NCI-H748 treated with DMSO at 0.1 percent for 48 hours (cell line): ENCODE results near the gene BICRA.
"Not testable (repeated sequence)": the region's sequence is repeated elsewhere in the genome, so short reads cannot be mapped to it uniquely, and the experiment has no call there.

Experiments used
- DNase-seq: peaks from one replicate; lab custom pipeline; 2025; lab: John Stamatoyannopoulos, UW

The BICRA gene

DNA sequence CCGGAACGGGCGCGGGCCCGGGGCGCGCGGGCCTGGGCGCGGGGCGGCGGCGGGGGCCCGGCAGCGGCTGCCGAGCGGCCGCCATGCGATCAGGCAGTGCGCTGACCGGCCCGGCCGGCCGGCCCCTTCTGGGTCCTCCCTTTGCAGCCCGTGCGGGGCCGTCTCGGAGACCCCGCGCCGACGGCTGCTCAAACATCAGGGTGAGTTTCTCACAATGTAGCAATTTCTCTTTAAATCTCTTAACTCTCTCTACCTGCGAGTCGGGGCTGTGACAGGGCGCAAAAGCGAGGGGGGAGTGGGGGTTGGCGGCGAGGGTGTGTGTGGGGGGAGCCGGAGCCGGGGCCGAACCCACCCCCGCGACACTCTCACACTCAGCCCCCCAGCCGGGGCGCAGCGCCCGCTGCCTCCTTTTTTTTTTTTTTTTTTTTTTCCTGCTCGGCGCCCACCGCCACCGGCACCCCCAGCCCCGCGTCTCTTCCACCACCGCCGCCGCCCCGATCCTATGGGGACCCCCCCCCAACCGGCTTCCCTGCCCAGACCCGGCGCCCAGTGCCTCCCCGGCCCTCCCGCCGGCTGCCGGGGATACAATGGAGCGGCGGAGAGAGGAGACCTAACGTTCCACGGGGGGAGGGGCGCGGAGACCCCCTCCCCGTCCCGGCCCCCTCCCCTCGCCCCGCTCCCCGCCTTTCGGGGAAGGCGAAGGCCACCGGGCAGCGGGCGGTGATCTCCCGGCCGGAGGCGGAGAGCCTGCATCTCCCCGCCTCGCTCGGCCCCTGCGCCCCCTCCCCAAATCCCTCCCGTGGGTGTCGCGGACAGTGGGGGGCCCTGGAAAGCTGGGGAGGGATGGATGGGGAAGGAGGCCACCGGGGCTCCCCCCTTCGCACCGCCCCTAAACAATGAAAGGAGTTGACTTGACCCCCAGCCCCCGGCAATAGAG lies at the start of gene BICRA:
TSS of gene BICRA (plus strand) at position 166 of the 937 bp plus-strand sequence. CDS start 64,441 bp downstream, outside the sequence.
- peak; percentile 79 for DNase-seq

DNA sequence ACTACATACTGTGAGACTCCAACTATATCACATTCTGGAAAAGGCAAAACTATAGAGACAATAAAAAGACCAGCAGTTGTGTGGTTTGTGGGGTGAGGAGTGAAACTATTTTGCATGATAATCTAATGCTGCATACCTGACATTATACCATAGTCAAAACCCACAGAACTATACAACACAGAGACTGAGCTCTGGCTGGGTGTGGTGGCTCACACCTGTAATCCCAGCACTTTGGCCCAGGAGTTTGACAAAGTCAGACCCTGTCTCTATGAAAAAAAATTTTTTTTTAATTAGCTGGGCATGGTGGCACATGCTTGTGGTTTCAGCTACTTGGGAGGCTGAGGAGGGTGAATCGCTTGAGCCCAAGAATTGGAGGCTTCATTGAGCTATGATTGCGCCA lies 47.9 kb upstream of the BICRA start:
- no peak for DNase-seq

DNA sequence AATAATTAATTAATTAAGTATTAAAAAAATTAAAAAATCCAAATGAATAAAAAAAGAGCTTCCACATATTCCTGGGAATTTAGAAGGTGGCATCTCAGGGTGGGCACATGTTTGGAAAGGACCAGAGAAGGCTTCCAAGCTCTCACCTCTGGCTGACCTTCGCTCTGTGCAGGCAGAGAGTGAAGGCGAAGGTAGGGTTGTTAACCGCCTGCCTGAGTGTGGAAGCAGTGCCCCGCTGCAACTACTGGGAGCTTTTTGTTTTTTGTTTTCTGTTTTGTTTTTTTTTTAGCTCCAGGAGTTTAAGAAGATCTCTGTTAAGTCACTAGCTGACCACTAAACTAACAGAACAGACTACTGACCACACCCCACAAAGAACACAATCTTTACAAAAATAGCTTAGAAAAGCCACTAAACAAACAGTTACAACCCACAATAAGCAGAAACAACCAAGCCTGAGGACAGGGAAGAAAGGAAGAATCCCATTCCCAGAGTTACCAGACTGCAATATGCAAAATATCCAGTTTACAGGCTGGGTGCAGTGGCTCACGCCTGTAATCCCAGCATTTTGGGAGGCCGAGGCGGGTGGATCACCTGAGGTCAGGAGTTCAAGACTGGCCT lies 47.4 kb upstream of the BICRA start:
- no peak for DNase-seq

DNA sequence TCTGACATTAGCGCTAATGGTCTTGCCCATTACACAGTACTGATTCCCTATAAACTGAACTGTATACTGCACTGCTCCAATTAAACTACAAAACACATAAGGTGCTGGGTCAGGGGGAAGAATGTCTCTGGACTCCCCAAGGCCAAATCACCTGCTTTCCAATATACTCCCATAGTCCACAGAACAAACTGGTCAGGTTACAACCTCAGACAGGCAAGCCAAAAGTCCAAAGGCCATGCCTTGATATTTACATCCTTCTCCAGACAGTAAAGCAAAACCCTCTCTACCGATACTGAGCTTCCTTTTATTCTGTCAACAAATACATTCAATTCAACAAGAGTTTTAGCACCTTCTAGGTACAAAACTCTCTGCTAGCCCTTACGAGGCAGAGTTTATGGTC lies 44.9 kb upstream of the BICRA start:
- no peak for DNase-seq

DNA sequence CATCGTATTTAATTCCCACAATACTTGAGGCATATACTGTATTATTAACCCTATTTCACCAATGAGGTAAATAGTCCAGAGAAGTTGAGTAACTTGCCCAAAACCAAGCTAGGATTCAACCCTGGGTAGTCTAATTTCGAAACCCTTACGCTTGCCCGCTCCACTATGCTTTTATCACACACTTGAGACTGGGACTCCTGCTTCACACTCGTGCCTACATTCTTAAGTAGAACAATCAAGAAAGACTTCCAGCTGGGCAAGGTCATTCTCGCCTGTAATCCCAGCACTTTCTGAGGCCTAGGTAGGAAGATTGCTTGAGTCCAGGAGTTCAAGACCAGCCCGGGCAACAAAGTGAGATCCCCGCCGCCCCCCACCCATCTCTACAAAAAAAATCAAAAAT lies 39.6 kb upstream of the BICRA start:
- DNase-seq = no peak

DNA sequence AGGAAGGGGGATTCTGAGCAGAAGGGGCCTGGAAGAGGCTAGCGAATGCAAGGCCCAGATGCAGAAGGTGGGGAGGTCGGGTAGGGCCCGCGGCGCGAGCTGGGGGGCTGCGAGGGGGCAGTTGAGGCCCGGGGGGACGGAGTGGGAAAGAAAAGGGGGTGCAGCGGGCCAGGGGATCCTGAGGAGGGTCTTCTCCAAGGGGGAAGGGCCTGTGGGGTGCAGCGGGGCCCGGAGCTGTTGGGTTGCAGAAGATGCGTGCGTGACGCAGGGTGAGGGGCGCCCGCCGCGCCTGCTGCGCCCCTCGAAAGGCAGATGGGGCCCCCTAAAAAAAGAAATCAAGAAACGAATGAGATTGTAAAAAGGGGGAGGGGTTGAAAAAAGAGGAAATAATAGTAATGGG lies 36.3 kb upstream of the BICRA start:
- no peak for DNase-seq

DNA sequence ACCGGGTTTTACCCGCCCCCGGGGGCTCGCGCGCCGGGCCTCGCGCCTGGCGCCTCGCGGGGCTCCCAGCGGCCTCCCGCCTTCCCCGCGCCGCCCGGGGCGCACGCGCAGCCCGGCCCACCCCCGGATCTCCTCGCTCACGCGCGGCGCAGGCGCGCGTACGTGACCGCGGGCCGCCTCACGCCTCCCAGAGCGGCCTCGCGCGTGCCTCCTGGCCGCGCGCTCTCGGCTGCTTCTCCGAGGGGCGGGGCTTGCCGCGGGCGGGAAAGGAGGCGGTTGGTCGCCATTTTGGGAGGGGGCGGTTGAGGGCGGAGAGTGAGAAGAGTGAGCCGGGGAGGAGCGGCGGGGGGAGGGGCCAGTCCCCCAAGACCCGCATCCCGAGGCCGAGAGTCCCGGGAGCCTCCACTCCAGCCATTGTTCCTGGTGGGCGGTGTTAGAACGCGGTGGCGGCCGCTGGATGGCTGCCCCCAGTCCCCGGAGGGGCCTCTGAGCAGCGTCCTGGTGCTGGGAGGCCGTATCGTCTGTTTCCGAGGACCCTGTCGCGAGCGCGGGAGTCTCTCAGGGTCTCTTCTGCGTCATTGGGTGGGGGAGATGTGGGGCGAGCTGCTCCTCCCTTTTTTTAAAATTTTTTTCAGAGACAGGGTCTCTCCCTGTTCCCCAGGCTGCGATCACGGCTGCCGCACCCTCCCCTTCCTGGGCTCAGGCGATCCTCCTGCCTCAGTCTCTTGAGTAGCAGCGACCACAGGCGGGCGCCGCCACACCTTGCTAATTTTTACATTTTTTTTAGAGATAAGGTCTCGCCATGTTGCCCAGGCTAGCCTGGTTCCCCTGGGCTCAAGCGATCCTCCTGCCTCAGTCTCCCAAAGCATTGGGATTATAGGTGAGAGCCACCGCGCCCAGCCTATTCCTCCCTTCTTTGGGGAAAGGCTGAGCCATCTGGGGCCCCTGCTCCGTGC lies 35.6 kb upstream of the BICRA start, which contains the start of gene ZNF541:
TSS of gene ZNF541 (minus strand) at position 78 of the 956 bp plus-strand sequence. CDS start 17,292 bp downstream, outside the sequence.
- no peak for DNase-seq

DNA sequence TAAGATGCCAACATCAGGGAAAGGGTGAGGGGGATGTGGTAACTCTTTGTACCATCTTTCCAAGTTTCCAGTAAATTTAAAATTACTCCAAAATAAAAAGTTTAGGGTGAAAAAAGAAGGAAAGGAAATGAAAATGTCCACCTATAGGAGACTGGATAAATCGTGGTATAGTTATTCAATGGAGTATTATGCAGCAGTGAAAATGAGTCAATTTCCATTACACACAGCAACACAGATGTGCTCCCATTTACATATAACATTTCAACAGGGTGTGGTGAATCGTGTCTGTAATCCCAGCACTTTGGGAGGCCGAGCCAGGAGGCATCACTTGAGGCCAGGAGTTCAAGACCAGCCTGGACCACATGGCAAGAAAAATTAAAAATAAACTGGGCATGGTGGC lies 28.5 kb upstream of the BICRA start:
- DNase-seq = no peak

DNA sequence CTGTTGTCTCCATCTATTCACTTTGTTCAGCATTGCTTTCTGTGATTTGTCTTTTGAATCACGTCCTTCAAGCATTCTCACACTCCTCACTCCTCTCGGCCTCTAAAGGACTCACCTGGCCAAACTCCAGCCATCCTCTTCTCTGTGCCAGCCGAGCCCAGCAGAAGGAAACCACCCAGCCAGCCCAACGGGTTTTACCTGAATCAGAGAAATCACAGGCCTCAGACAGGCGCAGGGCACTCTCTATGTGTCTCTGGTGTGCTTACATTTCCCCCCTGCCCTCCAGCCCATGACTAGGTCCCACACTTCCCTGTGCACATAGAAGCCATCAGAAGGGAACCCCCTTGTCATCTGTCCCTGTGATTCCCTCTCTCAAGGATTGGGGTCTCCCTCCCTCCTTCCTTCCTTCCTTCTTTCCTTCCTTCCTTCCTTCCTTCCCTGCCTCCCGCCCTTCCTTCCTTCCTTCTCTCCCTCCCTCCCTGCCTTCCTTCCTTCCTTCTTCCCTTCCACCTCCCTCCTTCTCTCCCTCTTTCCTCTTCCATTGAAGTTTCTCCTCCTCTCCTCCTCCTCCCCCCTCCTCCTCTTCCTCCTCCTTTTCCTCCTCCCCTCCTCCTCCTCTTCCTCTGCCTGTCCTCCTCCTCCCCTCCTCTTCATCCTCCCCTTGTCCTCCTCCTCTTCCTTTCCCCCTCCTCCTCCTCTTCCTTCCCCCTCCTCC lies 27.2 kb upstream of the BICRA start:
- no peak for DNase-seq

DNA sequence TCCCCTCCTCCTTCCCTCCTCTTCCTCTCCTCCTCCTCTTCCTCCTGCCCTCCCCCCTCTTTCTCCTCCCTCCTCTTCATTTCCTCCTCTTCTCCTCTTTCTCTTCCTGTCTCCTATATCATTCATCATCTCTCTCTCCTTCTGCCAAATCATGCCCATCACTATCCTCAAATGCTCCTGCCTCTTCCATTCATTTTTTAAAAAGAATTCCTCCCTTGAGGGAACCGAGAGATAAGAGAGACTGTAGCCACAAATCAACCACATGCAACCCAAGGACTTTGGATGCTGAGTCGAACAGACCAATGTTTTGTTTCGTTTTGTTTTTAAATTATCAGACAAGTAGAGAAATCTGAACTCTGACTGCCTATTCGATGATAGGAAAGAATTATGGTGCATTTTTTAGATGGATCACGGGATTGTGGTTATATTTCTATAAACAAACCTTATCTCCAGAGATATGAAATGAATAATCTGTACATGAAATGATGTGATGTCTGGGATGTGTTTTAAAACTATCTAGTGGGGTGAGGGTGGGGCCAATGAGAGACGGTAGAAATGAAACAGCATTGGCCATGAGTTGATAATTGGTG lies 26.5 kb upstream of the BICRA start:
- DNase-seq = no peak

DNA sequence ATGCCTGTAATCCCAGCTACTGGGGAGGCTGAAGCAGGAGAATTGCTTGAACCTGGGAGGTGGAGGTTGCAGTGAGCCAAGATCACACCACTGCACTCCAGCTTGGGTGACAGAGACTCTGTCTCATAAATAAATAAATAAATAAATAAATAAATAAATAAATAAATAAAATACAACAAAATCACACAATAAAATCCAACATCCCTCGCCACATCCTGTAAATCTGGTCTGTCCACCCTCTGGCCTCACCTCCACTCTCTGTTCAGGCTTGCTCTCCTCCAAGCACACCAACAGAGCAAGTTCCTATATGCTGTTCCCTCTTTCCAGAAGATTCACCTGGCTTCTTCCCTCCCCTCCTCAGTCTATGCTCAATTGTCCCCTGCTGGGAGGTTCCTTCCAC lies 25.8 kb upstream of the BICRA start:
- DNase-seq = not testable (repeated sequence)

DNA sequence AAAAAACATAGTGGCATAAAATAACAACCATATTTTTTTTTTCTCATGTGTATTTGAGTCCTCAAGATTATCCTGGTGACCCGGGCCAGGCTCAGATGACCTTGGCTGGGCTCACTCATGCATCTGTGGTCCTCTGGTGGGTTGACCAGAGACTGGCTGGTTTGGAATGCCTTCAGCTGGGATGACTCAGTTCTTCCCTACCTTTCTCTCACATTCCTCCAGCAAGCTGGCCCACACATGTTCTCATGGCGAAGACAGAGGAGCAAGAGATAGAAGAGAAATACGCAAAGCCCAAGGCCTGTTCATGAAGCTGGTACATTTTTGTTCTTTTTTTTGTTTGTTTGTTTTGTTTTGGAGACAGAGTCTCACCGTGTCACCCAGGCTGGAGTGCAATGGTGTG lies 21.6 kb upstream of the BICRA start:
- no peak for DNase-seq

DNA sequence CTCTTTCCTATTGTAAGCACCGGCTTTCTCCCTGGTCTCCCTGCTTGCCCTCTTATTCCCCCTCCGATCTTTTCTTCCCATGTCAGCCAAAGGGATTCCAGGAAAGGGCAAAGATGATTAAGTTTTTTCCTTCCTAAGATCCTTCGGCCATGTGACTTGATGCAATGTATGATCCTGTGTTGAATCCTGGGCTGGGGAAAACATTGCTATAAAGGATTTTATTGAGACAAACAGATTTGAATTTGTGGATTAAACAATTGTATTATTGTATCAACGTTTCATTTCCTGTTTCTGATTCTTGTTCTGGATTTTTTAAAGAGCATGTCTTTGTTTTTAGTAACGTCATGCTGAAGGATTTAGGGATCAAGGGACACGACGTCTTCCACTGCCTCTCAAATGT lies 19.1 kb upstream of the BICRA start:
- DNase-seq = no peak

DNA sequence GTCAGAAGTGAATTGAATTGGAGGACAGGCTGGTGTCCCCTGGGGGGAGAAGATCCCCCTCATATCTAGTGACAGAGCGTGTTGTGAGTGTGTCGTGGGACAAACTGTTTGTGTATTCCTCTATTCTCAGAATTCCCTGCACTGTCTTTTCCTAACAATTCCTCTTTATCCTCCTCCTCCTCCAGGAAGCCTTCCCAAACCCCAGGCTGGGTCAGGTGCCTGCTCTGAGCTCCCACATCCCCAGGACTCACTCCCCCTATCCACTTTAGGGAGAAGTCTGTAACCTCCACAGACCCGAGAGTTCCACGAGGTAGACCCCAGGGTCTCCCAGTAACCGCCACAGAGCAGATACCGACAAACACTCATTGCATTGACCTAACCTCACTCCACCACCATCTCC lies 15.1 kb upstream of the BICRA start:
- no peak for DNase-seq

DNA sequence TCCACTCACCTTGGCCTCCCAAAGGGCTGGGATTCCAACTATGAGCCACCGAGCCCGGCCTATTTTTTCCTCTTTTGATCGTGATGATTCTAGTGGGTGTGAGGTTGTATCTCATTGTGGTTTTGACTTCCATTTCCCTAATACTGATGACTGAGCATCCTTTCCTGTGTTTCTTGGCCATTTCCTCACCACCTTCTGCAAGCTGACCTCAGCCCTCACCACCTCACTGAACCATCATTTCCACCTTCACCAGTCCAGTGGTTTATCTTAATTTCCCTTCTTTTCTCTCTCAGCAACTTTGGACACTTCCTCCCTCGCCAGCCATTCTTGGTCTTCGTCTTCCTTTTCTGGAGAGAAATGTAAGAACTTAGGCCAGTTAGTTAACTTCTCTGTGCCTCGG lies 13.0 kb upstream of the BICRA start:
- no peak for DNase-seq

DNA sequence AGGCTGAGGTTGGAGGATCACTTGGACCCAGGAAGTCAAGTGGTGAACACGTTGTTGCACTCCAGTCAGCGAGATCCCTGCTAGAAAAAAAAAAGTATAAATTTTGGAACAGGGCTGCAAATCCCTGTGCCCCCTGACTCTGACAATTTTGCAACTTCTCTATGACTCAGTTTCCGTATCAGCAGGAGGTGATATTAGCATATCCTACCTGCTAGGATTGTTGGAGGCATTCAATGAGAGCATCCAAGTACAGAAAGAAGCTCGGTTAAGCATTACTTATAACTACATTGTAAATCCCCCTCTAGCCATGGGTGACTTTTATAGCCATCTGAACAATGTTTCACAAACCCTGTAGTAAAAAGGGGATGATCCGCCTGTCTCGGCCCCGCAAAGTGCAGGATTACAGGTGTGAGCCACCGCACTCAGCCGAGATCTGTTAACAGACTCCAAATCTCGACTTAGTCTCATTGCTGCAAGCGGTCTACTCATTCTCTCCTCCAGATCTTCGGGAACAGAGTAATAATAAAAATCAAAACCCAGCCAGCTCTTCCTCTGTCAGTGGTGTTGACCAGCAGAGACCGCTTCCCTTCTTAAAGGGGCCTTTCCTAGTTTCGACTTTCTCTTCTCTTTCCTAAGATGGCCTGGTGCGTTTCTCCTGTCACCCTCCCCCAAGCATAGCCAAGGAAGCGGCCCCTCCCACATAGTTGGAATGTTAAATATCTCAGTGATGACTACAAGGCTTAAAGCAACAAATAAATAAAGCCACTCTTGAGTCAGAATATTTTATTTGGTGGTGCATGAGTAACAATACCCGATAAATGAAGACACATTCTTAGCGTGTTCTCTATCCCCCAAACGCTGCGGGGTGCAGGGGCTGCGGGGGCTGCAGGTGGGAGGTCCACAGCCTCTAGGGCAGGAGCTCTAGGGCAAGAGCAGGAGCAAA lies 10.3 kb upstream of the BICRA start:
- DNase-seq = no peak

DNA sequence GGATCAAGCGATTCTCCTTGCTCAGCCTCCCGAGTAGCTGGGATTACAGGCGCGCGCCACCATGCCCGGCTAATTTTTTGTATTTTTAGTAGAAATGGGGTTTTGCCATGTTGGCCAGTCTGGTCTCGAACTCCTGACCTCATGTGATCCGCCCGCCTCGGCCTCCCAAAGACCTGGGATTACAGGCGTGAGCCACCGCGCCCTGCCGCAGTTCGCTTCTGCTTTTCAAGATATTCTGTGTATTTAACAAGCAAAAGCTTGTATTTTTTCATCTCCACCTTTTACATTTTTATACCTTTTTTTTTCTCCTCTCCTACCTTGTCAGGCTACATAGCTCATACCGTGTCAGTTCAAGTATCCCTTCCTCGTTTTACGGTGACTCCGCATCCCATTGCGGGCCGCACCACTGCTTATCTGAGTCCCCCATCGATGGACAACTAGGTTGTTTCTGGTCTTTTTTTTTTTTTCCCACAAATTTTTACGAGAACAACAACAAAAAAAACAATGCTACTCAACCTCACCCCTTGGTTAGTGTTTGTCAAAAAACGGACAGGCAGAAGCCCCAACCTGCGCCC lies 9.2 kb upstream of the BICRA start:
- not testable (repeated sequence) for DNase-seq

DNA sequence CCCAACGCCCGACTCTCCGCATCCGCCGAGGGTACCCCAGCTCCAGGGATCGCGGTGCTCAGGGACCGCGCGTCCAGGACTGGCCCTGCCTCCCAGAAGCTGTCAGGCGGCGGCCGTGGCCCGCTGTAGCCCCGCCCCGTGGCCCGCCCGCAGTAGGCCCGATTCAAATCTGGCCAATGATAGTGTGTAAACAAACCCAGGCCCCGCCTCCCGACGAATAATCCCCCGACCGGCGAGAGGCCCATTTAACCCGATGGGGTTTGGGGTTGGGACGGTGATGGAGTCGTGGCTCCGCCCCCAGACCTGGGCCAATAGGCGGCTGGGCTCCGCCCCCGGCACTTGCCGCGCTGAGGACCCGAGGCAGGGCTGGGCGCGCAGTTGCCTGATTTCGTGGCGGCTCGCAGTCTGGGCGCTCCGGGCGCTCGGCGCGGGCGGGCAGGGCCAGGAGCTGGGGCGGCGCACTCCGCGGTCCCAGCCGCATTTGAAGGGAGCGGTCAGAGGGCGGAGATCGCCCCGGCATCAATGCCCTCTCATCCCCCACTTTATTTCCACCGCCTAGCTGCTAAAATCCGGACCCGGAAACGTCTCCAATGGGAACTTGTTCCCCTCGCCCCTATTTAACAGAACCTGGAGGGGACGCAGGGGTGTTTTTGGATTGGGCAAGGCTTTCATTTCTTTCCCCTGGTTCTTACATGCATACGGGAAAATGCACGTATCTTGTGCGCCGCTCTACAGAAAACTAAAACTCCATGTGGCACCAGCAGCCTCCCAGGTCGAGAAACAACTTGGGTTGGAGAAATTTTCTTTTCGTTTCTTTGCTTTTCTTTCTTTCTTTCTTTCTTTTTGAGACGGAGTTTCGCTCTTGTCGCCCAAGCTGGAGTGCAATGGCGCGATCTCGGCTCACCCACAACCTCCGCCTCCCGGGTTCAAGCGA lies 8.4 kb upstream of the BICRA start:
- peak; percentile 98 for DNase-seq
